ENCODE measurements around the gene UTF1.

UTF1 gene

GRCh38 chr10:133247681-133248333 lies 17.8 kb downstream of the UTF1 start:
- DNase-seq (ENCODE audit: low spot score), result no peak

GRCh38 chr10:133248334-133248715 lies 18.3 kb downstream of the UTF1 start:
- DNase-seq (ENCODE audit: low spot score), result no peak

DNA sequence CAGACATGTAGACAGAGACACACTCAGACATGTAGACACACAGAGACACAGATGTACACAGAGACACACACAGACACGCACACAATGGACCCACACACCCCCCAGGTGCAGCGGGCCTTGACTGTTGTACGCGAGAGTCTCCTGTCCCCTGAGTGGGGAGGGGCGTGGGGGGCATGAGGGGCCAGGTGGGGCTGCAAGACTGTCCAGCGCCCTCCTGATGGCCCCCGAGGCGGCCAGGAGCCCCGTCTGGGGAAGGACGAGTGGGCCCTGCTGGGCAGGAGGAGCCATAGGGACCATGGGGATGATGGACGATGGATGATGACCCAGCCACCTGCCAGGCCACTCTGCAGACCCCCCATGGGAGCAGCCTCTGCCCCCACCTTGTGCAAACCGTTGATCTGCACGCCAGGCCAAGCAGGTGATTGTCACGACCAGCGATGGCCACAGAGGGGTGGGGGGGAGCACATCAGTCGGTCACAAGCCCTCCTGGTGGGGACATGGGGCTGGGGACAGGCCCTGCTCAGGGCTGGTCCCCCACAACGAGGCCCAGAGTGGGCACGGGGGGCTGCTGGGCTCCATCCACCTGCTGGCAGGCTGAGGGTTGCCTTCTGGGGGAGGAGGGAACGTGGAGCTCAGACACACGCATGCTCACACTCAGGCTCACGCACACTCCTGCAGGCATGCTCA lies 19.2 kb downstream of the UTF1 start:
- DNase-seq (ENCODE audit: low spot score), result no peak

DNA sequence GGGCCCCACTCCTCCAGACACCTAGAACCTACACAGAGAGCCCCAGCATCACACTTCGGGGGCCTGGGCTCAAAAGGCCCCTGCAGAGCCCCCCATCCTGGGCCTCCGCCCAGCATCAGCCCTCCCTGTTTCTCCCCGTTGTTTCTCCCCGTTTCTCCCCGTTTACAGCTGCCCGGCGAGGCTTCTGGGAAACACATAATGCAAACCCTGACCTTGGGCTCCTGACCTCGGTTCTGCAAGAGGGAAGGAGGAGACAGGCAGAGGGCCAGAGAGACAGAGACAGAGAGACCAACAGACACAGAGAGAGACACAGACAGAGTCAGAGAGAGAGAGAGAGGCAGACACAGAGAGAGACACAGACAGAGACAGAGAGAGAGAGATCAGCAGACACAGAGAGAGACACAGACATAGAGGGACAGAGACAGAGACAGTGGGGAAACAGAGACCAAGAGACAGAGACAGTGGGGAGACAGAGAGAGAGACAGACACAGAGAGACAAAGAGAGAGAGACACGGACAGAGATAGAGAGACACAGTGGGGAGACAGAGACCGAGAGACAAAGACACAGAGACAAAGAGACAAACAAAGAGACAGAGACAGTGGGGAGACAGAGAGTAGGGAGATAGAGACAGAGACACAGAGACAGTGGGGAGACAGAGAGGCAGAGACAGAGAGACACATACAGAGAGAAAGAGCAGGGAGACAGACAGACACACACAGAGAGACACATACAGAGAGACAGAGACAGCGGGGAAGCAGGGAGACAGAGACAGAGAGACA lies 20.1 kb downstream of the UTF1 start:
- DNase-seq (ENCODE audit: low spot score), result no peak

GRCh38 chr10:133251388-133252222 lies 21.6 kb downstream of the UTF1 start:
- DNase-seq (ENCODE audit: low spot score), result peak; percentile 35

DNA sequence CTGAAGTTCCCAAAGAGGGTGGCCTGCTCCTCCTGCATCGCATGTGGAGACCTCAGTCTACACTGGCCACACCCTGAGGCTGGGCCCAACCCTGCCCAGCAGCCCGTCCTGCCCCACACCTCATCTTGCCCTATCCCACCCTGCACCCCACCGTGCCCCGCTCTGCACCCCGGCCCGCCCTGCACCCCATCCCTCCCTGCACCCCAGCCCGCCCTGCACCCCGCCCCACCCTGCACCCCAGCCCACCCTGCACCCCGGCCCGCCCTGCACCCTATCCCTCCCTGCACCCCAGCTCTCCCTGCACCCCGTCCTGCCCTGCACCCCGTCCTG lies 22.2 kb downstream of the UTF1 start:
- no peak for DNase-seq (ENCODE audit: low spot score)

DNA sequence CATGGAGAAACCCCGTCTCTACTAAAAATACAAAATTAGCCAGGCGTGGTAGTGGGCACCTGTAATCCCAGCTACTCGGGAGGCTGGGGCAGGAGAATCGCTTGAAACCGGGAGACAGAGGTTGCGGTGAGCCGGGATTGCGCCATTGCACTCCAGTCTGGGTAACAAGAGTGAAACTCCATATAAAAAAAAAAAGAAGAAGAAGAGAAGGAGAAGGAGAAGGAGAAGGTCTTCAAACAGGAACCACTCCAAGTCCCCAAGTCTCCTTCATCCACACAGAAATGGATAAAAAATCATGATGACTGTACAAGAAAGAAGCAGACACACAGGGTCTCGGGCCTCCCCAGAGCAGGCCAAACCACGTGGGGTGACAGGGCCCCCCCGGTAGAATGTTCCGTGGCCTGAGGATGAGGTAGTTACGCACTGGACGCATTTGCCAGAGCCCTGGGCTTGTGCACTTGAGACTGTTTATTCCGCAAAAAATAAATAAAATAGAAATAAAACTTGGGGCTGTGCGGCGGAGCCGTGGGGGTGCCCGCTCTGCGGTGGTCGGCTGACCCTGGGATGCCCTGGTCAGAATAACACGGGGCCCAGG lies 23.4 kb downstream of the UTF1 start:
- no peak for DNase-seq (ENCODE audit: low spot score)

GRCh38 chr10:133254421-133255120 lies 24.6 kb downstream of the UTF1 start:
- no peak for DNase-seq (ENCODE audit: low spot score)

- no peak for DNase-seq (ENCODE audit: low spot score)
Measured at GRCh38 chr10:133255323-133255722, 25.3 kb downstream of the UTF1 start.

DNA sequence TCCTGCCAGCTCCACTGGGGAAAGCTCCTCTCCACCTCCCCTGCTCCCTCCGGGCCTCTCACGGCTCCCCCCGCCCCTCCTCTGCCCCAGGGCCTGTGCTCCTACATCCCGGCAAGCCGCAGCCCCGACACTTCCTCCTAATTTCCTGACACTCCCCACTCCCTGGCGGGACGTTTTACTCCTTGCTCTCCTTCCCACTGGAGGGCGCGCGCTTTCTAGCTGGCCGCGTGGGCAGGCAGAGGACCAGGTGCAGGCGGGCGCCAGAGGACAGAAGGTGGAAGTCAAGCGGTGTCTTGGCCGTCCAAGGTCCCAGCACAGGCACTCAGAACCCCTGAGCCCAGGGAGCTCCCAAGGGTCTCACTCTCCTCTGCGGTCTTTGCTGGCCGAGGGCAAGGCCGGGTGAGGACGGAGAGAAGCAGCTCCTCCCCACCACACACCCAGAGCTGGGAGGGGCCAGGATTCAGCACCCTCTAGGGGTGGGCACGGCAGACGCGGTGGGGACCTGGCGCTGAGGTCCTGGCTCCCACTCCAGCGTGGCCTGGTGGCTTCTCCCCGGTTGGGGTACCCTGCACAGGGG lies 27.6 kb downstream of the UTF1 start:
- peak; percentile 64 for DNase-seq (ENCODE audit: low spot score)

DNA sequence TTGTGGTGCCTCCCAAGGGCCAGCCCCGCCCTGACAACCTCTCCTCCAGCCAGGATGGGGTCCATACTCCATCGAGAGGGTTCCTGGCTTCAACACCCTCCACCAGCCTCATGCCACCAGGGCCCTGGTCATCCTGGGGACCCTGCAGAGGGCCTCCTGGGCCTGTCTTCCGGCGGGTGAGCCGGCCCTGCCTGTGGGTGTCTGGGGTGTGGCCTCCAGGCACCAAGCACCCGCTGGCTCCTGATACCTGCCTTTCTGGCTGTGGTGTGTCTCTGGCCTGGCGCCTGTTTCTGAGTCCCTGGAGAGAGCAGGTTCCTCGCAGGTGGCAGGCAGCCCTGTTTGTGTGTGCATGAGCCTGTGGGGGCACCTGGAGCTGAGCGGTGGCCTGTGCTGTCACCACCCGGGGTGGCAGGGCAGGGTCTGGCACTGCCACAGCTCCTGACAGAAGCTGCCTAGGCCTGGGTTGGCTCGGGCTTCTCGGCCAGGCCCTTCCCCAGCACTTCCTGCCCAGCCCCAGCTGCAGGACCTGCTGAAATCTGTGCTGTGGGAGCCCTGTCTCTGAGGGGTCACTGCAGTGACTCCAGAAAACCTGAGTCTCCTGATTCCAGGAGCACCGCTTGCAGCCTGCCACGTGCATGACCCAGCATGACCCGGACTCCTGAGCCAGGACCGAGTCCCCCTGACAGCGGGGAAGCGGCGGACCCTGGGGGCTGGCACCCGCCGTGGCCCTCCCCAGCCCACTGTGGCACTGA lies 28.2 kb downstream of the UTF1 start:
- DNase-seq (ENCODE audit: low spot score), result peak; percentile 58

DNA sequence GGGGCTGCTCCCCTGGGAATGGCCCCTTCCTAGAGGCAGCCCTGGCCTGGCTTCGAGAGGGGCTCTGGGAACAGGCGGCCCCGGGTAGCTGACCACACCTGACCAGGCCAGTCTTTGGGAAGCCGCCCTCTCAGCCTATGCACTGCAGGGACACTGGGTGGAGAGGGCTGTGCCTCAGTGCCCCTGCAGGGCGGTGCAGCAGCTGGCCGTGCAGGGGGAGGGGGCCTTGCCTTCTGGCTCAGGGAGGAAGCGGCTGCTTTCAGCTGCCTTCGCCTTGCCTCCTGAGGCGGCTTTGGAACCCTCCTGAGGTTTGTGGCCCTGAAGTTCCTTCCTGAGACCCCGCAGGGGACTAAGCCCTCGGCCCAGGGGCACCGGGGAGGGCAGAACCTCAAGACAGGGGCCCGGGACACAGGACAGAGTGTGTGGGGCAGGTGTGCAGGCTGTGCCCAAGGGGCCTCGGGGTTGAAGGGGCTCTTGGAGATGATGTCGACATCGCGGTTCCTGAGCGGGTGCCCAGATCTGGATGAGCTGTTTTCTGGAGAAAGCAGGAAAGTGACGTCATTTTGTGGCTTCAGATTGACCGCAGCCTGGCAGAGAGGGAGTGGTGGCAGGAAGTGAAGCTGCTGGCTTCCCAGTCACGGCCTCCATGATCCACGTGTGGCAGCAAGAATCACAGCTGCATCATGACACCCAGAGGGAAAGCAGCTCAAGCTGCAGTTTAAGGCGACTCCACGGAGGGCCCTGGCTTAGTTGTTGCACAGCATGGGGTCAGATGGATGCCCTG lies 29.0 kb downstream of the UTF1 start:
- peak; percentile 34 for DNase-seq (ENCODE audit: low spot score)

- no peak for DNase-seq (ENCODE audit: low spot score)
Measured at GRCh38 chr10:133259602-133259989, 29.6 kb downstream of the UTF1 start.

DNA sequence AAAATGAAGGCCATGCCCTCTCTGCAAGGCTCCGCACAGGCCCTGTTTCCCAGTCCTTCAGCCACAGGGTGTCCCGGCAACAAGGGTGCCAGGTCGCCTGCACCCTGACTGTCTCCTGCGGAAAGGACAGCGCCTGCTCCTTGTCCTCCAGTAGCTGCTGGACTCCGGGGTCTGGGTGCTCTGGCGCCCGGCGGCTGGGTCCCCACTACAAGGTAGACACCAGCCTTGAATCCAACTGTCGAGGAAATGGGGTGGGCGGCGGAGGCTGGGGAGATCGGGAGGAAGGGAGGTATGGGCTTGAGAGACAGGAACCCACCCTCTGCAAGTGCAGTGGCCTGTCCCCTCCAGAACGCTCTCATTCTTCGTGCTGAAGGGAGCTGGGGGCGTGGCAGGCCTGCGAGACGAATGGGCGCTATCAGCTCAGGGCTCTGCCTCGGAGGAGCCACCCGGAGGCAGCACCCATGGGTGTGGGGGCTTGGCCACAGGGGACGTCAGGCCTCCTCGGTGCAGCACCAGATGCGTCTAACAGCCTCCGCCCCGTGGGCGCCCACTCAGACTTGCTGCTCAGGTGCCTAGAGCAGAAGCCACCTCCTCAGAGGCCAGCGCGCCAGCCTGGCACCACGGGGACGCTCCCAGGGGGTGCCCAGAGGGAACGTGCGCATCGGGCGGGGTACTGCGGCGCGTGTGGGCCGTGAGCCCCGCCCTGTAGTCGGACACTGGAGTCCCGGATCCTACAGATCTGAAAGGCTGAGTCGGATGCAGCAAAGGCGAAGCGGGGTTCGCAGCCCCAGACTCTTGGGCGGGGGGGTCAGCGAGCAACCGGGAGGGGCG lies 31.1 kb downstream of the UTF1 start:
- DNase-seq (ENCODE audit: low spot score), result peak; percentile 74

DNA sequence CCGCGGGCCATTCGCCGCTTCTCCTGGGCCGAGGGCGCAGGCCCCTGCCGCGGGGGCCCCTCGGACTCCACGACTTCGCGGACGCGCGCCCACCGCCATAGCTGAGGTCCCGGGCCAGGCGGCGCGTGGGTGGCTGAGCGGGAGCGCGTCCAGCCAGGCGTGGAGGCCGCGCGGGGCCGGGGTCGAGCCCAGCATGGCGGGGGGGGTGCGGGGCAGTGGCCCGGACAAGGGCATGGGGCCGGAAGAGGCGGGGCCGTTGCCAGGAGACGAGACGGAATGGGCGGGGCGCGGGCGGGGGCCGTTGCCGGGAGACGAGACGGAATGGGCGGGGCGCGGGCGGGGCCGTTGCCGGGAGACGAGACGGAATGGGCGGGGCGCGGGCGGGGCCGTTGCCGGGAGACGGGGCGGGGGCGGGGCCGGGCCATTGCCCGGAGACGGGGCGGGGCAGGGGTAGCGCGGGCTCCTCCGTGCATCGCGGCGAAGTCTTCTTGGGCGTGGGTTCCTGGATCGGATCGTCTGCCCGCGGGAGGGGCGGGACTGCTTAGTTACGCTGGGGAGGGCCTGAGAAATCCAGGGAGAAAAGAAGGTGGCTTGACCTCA lies 31.8 kb downstream of the UTF1 start:
- DNase-seq (ENCODE audit: low spot score), result peak; percentile 85

- DNase-seq (ENCODE audit: low spot score), result no peak
Measured at GRCh38 chr10:133262696-133263095, 32.7 kb downstream of the UTF1 start.

- no peak for DNase-seq (ENCODE audit: low spot score)
Measured at GRCh38 chr10:133263674-133264073, 33.7 kb downstream of the UTF1 start.

DNA sequence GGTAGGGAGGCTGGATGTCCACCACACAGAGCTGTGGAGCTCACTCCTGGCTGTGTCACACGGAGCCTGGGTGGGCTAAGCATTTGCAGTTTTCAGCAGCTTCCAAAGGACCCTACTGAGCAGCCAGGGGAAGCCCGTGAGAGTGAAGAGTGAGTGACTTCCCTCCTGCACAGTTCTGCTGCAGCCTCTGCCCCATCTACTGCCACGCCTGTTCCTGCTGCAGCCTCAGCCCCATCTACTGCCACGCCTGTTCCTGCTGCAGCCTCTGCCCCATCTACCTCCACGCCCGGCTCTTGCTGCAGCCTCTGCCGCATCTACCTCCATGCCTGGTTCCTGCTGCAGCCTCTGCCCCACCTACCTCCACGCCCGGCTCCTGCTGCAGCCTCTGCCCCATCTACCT lies 34.4 kb downstream of the UTF1 start:
- no peak for DNase-seq (ENCODE audit: low spot score)

Data from hematopoietic multipotent progenitor cell treated with erythropoietin and hydrocortisone succinate and interleukin-3 and kit ligand, for 17 days (in vitro differentiated cells).